CD4-positive, alpha-beta T cell treated with Interleukin-15 for 4 hours (primary cell): Measurements from ENCODE around the gene BMAL1.

Experiments used
- DNase-seq: peaks from one replicate; pipeline ENCODE4 v3.0.0-alpha.2; 2020; ENCODE audit warnings: low spot score

The BMAL1 gene

GRCh38 chr11:13343931-13344717 lies 66.5 kb downstream of the BMAL1 start:
- DNase-seq = peak; percentile 76

- DNase-seq = no peak
These were observed 67.2 kb downstream of the BMAL1 start for GRCh38 chr11:13344818-13345217.

DNA sequence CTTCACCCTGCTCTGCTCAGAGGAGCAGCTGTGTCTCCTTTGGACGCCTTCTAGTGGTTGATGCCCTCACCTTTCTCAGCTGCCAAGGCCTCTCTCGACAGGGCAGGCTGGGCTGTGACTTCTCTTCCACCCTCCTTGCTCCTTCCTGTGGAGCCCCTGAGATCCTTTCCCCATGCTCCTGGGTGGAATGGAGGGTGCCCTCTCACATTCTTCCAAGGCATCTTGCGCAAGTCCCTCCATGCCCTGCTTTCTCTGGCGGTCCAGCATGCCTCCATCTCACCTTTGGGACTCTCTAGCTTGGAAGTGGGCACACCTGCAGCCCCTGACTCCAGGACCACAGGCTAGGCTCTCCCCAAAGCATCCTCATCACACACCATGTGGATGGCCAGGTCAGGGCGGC lies 68.9 kb downstream of the BMAL1 start:
- DNase-seq = no peak

- DNase-seq = no peak
These were observed 70.3 kb downstream of the BMAL1 start for GRCh38 chr11:13347901-13348300.

DNA sequence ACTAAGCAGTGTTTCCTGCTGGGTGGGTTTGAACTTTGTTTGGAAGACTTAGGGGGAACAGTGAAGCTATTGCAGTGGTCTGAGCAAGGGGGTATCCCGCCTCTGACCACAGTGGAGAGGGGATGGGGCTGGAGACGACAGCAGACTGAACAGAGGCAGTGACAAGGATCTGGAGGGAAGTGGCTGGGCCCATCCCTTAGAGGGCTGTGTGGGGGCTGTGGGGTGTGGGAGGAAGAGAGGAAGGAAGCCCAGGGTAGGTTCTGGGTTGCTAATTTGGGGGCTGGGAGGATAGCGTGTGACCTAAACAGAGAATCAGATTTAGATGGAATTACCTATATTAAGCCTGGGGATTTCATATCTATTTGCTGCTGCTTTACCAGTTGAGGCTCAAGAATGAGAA lies 70.7 kb downstream of the BMAL1 start:
- DNase-seq = no peak

DNA sequence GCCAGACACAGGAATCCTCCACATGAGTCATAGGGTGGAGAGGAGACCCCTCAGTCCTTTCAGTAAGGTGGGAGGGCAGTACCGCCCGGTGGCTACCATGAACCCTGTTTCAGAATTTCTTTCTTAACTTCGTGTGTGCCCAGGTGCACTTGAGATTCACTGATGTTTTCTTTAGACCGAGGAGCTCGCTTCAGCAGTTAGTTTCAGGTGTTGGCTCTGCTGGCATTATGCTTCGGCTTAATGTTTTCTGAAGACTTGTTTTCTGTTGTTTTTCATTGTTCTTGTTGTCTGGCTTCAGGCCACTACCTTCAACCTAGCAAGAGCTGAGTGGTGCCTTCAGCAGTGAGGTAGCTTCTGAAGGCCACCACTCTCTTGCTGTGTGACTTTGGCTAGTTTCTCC lies 71.5 kb downstream of the BMAL1 start:
- no peak for DNase-seq

DNA sequence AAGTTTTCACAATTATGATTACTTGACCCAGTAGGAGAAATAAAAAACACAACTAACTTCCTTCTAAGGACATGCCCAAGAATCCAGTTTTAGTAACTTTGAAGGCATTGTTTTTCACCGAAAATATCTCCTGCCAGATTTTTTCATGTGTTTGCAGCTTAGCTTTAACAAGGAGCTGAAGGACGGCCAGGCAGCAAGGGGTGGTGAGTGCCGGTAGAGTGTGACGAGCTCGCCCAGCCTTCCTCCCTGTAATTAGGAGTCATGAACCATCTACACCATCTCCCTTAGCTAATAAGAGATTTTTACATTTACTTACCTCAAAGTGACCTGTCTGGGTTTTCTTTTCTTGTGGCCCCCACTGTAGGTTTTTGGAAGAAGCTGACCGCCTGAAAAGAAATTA lies 72.0 kb downstream of the BMAL1 start:
- no peak for DNase-seq

- no peak for DNase-seq
These were observed 75.1 kb downstream of the BMAL1 start for GRCh38 chr11:13352711-13353110.

GRCh38 chr11:13354335-13354734 lies 76.7 kb downstream of the BMAL1 start:
- no peak for DNase-seq

DNA sequence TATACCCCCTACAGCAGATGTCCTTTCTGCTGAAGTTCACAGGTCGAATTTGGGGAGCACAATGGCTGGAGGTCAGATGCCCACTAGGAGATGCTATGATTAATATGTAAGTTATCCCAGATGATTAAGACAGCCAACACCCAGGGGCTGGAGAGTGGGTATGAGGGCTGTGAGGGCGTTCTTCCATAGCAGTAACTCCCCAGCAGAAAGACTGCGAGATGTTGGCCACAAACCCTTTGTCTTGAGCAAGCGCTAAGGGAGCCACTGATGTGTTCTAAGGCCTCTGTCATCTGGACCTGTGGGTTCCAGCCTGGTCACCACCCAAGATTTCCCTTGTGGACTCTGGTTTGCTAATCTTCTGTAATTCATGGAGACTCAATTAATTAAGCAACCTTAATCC lies 77.6 kb downstream of the BMAL1 start:
- no peak for DNase-seq

DNA sequence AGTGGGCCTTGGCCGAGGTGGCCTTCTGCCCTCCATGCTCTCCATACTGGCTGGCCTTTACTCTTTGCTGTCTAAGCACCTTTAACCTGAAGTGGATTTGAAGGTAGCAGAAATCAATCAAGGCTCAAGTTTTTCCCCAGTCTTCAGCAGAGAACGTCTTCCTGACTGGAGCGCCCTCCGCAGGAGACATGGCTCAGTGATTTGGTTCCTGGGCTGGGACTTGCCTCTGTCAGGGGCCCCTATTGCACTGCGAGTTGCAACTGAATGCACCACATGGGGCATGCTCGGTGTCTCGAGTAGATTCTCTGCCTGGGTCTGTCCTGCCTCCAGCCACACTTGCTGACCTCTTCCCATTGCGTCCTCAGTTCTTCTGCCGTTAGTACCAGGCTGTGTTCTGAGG lies 79.6 kb downstream of the BMAL1 start:
- DNase-seq = no peak

DNA sequence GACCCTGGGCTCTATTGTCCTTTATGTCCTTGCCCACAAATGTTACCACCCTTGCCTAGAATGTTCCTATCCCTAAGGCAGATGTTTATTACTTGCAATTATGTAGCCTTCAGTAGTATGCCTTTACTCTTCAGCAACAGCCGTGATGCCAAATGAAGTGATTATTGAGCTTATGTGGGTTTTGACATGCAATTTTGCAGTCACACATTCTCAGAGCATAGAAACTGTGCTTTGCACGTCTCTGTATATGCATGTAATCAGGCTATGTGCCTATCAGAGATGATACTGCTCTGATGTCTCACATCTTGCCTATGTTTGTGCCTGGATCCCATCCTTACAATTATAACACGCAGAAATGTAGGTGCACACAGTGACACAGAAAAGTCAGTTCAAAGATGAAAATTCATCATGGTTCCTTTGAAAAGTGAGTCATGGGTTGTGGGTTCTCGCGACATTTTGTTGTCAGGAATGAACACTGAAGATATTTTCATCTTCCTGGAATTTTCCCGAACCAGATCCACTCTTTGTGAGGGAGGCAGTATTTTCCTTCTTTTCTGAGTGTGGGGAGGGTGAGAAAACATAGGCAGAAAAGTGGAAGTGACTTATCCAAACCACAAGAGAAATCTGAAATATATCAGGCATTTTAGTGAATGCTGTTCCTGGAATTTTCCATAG lies 81.1 kb downstream of the BMAL1 start:
- DNase-seq = no peak

- DNase-seq = no peak
These were observed 85.1 kb downstream of the BMAL1 start for GRCh38 chr11:13362596-13363109.

- DNase-seq = no peak
These were observed 86.8 kb downstream of the BMAL1 start for GRCh38 chr11:13364388-13364787.

DNA sequence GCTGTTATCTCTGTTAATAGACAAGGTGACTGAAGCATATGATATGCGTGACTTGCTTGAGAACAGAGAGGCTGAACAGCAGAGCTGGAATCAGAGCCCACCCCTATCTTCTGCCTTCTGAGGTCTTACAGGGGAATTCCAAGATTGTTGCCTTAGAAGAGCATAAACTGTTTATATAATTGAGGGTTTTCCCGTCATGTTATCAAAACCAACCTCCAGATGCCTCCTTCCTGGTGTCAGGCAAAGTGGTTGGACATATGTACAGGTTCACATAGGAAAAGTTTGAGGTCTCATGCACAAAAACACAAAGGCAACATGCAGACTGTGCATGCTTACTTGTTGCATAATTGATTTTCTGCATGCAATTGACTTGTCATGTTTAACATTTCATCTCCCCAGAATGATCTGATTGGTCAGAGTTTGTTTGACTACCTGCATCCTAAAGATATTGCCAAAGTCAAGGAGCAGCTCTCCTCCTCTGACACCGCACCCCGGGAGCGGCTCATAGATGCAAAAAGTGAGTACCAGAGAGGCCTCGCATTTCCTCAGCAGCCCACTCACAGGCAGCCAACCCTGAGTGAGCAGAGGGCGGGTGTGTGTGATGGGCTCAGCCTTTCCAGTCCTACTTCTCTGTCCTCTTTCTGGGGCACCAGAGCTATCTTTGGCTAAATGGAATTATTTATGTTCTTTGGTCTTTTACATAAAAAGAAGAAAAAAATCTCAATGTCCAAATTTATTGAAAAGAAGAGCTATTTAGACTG lies 88.9 kb downstream of the BMAL1 start:
- DNase-seq = no peak

DNA sequence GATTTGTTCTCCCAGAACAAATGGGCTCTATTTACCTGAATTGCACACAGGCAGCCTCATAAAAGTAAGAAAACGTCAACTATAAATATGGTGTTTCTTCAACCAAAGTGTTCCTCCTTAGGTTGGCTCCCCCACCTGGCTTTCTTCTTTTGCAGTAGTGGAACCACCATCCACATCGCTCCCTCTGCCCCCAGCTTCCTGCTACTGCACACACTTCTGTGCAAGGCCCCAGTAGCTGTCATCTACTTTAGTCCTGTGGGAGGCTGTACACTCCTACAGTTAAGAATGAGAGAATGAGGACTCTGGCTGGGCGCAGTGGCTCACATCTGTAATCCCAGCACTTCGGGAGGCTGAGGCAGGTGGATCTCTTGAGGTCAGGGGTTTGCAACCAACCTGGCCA lies 89.5 kb downstream of the BMAL1 start:
- DNase-seq = no peak

DNA sequence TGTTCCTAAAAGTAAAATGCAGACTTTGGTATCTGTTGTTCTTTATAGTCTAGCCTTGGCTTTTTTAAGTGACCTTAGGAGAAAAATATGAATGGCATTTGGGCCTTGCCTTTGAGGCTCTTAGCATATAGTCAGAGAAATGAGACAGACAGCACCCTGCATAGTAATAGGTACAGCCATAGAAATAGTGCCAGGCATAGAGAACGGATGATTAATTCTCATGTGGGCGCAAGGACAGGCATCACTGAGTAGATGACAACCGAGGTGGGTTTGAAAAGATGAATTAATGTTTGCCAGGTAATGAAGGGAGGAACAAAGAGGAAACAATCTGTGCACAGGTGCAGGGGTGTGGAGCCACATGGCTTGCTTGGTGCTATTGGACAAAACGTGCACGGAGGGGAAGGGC lies 90.5 kb downstream of the BMAL1 start:
- no peak for DNase-seq

- DNase-seq = no peak
These were observed 95.6 kb downstream of the BMAL1 start for GRCh38 chr11:13373216-13373615.

GRCh38 chr11:13375798-13376197 lies 98.2 kb downstream of the BMAL1 start:
- no peak for DNase-seq

DNA sequence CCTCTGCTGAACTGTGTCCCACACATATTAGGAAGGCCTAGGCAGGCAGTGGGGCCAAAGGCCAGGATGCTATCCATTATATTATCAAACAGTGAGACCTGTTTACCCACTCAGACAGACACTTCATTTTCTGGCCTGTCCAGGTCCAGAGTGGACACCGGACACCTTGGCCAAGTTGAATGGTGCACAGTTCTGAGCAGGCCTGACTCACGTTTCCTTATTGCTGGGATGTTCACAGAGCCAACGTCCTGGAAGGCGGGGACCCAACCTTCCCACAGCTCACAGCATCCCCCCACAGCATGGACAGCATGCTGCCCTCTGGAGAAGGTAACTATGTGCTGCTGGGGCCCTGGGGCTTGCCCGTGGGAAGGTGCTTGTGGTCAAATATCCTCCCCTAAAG lies 98.8 kb downstream of the BMAL1 start:
- no peak for DNase-seq

GRCh38 chr11:13376838-13377237 lies 99.2 kb downstream of the BMAL1 start:
- DNase-seq = no peak

- no peak for DNase-seq
These were observed 100.7 kb downstream of the BMAL1 start for GRCh38 chr11:13378316-13378715.

DNA sequence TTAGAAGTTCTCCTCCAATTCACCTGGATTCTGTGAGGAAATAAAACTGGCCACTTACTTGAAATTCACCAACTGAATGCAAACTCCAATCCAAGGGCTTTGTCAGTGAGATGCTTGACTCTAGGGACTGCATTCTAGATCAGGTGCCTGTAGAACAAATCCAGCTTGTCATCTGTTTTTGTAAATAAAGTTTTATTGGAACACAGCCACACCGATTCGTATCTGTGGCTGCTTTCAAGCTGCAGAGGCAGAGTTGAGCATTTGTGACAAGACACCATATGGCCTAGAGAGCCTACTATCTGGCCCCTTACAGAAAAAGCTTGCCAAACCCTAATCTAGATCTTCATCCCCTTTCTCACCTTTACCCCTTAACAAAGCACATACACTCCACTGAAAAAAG lies 103.1 kb downstream of the BMAL1 start:
- no peak for DNase-seq
